ENCODE measurements around the gene NSF.

NSF gene

DNA sequence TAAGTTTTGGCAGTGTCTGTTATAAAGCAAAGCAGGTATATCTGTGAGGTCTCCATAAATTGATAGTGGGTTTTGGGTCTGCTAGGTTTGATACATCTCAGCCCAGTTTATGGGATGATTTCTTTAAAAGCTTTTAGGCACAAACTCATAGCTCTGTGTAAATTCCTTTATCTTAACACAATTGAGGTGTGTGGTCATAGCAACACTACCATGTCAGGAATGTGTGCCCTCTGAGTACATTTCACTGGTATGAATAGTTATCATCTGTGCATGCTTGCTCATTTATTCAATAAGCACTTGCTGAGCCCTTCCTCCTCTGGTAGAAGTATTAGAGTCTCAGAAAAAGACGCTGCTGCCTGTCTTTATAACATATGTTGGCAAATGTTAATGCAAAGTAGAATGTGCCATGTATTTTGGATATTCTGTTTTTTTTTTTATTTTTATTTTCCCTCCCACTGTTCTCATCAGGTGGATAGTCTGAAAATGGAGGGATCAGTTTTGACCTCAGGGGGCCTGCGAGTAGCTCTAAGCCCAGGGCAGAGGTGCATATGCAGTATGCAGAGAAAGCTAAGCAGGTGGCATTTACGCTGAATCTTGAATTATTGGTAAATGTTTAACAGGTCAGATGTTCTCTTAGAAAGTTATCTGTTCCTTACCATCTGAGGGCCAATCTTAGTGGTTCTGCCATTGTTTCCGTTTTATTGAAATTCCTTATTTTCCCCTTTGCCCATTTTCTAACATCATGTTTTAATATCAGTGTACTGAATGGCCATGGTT is 137.3 kb downstream of the NSF start:
- FAIRE-seq (no peak), DNase-seq (ENCODE audit: insufficient read length, low spot score) (no peak)
- TF ChIP-seq, protein P1, sequence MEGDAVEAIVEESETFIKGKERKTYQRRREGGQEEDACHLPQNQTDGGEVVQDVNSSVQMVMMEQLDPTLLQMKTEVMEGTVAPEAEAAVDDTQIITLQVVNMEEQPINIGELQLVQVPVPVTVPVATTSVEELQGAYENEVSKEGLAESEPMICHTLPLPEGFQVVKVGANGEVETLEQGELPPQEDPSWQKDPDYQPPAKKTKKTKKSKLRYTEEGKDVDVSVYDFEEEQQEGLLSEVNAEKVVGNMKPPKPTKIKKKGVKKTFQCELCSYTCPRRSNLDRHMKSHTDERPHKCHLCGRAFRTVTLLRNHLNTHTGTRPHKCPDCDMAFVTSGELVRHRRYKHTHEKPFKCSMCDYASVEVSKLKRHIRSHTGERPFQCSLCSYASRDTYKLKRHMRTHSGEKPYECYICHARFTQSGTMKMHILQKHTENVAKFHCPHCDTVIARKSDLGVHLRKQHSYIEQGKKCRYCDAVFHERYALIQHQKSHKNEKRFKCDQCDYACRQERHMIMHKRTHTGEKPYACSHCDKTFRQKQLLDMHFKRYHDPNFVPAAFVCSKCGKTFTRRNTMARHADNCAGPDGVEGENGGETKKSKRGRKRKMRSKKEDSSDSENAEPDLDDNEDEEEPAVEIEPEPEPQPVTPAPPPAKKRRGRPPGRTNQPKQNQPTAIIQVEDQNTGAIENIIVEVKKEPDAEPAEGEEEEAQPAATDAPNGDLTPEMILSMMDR (IDR thresholded peaks at IDR 0.05; ENCODE audit: insufficient read depth, missing control alignments), result no peak

DNA sequence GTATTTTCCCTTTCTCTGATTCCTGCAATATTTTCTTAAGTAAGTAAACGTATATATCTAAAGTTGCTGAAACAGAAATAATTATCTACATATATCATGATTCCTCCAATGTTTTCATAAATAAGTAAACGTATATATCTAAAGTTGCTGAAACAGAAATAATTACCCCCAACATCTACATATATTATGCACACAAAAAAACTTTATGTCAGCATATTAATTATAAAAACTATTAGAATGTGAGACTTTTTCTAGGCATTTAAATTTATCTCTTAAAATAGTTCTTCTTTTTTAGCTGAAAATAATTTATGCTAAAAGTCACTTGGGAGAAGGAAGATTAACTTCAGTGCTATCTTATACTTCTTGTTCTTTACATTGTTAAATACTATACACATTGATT is 139.6 kb downstream of the NSF start:
- TF ChIP-seq, protein P1 (IDR thresholded peaks at IDR 0.05; ENCODE audit: insufficient read depth, missing control alignments), result no peak
- FAIRE-seq (no peak), DNase-seq (ENCODE audit: insufficient read length, low spot score) (no peak)

DNA sequence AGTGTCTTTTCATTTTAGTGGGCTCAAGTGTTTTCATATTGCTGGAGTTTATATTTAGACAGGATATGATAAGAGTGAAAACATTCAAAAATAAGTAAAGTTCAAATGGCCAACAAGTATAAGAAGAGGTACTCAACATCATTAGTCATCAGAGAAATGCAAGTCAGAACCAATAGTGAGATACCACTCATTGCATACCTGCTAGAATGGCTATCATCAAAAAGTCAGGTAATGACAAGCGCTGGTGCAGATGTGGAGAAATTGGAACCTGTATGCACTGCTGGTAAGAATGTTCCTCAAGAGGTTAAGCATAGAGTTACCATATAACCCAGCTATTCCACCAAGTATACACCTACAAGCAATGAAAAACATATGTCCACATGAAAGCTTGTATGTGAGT is 140.2 kb downstream of the NSF start:
- FAIRE-seq, result no peak
- no peak for DNase-seq (ENCODE audit: insufficient read length, low spot score)
- TF ChIP-seq, protein P1 (IDR thresholded peaks at IDR 0.05; ENCODE audit: insufficient read depth, missing control alignments), result no peak

DNA sequence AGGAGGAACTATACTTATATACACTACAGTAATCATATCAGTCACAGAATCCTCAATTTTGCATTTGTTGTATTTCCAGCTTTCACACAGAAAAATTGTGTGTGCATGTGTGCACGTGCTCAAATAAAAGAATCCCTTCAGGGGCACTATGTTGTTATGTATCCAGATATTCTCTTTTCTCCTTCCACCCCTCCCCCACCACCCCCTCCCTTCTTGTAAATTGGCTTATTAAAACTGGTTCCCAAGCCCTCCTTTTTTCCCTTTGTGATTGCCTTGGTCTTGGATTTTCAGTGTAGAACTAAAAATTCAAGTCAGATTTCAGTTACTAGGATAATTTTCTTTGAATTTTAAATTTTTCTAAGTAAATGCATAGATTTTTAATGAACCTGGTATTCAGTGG is 141.7 kb downstream of the NSF start:
- DNase-seq (ENCODE audit: insufficient read length, low spot score) (no peak), FAIRE-seq (no peak)
- TF ChIP-seq, protein P1 (IDR thresholded peaks at IDR 0.05; ENCODE audit: insufficient read depth, missing control alignments), result no peak

DNA sequence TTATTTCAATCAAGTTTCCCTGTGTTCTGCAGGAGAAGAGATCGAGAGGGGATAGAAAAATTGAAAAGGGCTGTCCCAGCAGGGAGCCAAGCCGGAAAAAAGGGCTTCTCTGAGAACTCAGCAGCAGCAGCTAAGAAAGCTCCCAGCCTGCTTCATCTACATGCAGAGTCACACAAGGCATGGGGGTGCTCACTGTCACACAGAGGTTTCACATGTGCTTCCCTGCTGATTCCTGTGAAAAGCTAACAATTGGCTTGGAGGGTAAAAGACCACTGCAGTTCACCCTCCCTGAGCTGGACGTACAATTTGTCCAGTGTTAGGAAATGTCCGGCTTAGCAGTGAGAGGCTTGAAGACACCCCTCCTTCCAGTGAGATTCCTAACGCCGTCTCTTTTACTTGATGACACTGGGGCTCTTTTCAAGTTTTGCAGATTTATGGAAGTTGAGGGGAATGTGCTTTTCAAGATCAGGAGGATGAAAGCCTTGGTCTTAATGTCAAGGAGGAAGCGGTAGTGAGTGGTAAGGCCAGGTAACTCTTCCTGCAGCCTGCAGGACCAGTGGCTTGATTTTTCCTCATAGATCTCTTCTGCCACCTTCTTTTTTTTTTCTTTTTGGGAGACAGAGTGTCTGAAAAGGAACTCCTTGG is 142.4 kb downstream of the NSF start:
- DNase-seq (ENCODE audit: insufficient read length, low spot score), result no peak
- no peak for FAIRE-seq
- TF ChIP-seq, protein P1 (IDR thresholded peaks at IDR 0.05; ENCODE audit: insufficient read depth, missing control alignments), result no peak

DNA sequence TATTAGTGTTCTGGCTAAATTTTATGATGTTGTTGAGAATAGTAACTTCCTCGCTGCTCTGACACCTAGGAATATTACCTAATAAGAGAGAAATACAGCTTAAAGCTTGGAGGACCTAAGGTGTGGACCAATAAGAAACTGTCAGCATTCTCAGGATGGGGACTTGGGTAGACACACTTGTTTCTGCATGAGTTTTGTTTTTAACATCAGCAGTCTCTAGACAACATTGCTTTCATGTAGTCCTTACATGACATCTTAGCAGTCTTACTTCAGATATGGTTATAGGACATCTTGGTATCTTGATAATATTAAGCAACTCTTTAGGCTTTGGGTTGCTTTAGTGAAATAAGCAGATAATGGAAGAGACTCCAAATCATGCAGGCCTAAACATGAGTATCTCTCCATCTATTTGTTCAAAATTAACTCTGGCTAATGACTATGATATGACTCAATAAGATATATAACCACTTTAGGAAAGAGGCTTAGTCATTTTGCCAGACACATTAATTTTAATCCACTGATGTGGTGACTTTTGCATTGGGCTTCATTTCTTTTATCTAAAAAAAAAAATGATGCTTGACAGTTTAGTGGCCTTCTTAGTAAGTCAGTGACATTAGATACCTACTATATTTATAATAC is 143.5 kb downstream of the NSF start:
- TF ChIP-seq, protein P1 (IDR thresholded peaks at IDR 0.05; ENCODE audit: insufficient read depth, missing control alignments), result no peak
- no peak for DNase-seq (ENCODE audit: insufficient read length, low spot score)
- FAIRE-seq, result no peak

Data from D721Med (cell line).